K562 (cell line): ENCODE data around the gene TRAIP.
"Not testable (repeated sequence)": the region's sequence is repeated elsewhere in the genome, so short reads cannot be mapped to it uniquely, and the experiment has no call there.

Source experiments
- CBFB ChIP-seq: sonication (generic); formaldehyde crosslinking; IDR thresholded peaks from 2 replicates; pipeline ENCODE4 v1.4.0; 2020; ENCODE audit warnings: mild to moderate bottlenecking, missing genetic modification reagents
- ZNF253 ChIP-seq: fragments of 250-450 bp; sonication (Bioruptor Pico); conservative IDR thresholded peaks from 2 replicates; pipeline ENCODE4 v1.6.1; 2021; ENCODE audit warnings: mild to moderate bottlenecking

DNA sequence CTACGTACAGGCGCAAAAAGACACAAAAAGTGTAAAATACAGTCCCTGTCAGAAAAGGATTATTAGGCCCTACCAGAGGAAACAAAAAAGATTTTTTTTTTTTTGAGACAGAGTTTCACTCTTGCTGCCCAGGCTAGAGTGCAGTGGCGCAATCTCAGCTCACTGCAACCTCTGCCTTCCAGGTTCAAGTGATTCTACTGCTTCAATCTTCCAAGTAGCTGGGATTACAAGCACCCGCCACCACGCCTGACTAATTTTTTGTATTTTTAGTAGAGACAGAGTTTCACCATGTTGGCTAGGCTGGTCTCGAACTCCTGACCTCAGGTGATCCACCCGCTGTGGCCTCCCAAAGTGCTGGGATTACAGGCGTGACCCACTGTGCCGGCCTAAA is 75.4 kb downstream of the TRAIP start:
- TF ChIP-seq CBFB; ZNF253 (CRISPR knock-in tag): not testable (repeated sequence)
